Transverse colon (tissue), 4 donors: Measurements from ENCODE around the gene PTPRN2.

ENCODE experiments used
- EP300 ChIP-seq: sonication (generic); formaldehyde crosslinking; IDR thresholded peaks from one replicate; pipeline ENCODE4 v1.6.1; 2017; ENCODE audit warnings: antibody characterized with exemption, low read depth
- POLR2A ChIP-seq: fragments of 450-650 bp; IDR thresholded peaks from one replicate; pipeline ENCODE4 v1.6.1; 2016; ENCODE audit warnings: antibody characterized with exemption, mild to moderate bottlenecking, moderate library complexity
- POLR2AphosphoS5 ChIP-seq, 3 donors: sonication (generic); formaldehyde crosslinking; IDR thresholded peaks; one replicate each; pipeline ENCODE4 v1.6.1; 2016; ENCODE audit warnings: antibody characterized with exemption in 3 of 3
- TF ChIP-seq, protein P1 (sequence below), 5 experiments: fragments of 200-600 bp in 3 of 5; fragments of 450-650 bp in 2 of 5; sonication (generic) in 3 of 5; IDR thresholded peaks; 1 replicate in 2 of 5; 2 replicates in 3 of 5; pipeline ENCODE4 v1.5.1; 2016 to 2017; ENCODE audit warnings: antibody characterized with exemption in 5 of 5, inconsistent platforms in 3 of 5, mild to moderate bottlenecking in 2 of 5, moderate library complexity in 1 of 5

GRCh38 chr7:157719705-157720655, 867.6 kb downstream of the PTPRN2 start:
- TF ChIP-seq, protein P1, sequence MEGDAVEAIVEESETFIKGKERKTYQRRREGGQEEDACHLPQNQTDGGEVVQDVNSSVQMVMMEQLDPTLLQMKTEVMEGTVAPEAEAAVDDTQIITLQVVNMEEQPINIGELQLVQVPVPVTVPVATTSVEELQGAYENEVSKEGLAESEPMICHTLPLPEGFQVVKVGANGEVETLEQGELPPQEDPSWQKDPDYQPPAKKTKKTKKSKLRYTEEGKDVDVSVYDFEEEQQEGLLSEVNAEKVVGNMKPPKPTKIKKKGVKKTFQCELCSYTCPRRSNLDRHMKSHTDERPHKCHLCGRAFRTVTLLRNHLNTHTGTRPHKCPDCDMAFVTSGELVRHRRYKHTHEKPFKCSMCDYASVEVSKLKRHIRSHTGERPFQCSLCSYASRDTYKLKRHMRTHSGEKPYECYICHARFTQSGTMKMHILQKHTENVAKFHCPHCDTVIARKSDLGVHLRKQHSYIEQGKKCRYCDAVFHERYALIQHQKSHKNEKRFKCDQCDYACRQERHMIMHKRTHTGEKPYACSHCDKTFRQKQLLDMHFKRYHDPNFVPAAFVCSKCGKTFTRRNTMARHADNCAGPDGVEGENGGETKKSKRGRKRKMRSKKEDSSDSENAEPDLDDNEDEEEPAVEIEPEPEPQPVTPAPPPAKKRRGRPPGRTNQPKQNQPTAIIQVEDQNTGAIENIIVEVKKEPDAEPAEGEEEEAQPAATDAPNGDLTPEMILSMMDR (IDR thresholded peaks at IDR 0.05) = no peak
- TF ChIP-seq POLR2A (no peak), POLR2AphosphoS5 (IDR thresholded peaks at IDR 0.05) (no peak), EP300 (no peak)
